ENCODE data around the gene UROD.
A peak's percentile ranks its signal among the peaks of the same experiment; 100 is the strongest.

Gene UROD

DNA sequence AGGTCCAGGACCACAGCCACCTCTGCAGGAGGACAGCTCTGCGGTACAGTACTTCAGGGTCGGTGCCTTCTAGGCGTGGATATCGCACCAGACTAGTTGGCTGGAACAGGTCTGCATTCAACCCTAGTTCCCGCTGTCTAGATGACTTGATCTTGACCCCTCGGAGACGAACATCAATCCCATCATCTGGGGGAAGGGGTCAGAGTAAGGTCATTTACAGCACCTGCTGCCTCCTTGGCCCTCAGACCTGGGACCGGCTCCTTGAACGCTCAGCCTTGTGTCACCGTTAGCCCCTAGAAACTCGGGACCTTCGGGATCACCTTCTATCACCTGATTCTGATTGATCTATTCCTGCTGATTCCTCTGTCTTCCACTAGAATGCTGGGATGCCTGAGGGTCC lies 3.5 kb upstream of the UROD start:
- DNase-seq (ENCODE audit: low spot score): no peak
- Histone ChIP-seq H3K27ac (no peak overlapping the region), H3K4me3 (no peak overlapping the region)
- TF ChIP-seq, protein P1, sequence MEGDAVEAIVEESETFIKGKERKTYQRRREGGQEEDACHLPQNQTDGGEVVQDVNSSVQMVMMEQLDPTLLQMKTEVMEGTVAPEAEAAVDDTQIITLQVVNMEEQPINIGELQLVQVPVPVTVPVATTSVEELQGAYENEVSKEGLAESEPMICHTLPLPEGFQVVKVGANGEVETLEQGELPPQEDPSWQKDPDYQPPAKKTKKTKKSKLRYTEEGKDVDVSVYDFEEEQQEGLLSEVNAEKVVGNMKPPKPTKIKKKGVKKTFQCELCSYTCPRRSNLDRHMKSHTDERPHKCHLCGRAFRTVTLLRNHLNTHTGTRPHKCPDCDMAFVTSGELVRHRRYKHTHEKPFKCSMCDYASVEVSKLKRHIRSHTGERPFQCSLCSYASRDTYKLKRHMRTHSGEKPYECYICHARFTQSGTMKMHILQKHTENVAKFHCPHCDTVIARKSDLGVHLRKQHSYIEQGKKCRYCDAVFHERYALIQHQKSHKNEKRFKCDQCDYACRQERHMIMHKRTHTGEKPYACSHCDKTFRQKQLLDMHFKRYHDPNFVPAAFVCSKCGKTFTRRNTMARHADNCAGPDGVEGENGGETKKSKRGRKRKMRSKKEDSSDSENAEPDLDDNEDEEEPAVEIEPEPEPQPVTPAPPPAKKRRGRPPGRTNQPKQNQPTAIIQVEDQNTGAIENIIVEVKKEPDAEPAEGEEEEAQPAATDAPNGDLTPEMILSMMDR (IDR thresholded peaks at IDR 0.05): no peak

GRCh38 chr1:45009296-45009865 lies 2.7 kb upstream of the UROD start:
- TF ChIP-seq, protein P1 (IDR thresholded peaks at IDR 0.05): no peak
- Histone ChIP-seq H3K4me3 (peak overlapping the region; percentile 99), H3K27ac (no peak overlapping the region)
- DNase-seq (ENCODE audit: low spot score): no peak

GRCh38 chr1:45009956-45010854 lies 1.8 kb upstream of the UROD start:
- DNase-seq (ENCODE audit: low spot score): no peak
- H3K27ac ChIP-seq: peak overlapping the region; percentile 25 to 90
- TF ChIP-seq, protein P1 (IDR thresholded peaks at IDR 0.05): no peak
- peak overlapping the region; percentile 99 for H3K4me3 ChIP-seq

- Histone ChIP-seq H3K27ac (peak within 1 kb of the TSS; percentile 63 to 90), H3K4me3 (peak within 1 kb of the TSS; percentile 99)
- DNase-seq (ENCODE audit: low spot score): no peak
- TF ChIP-seq, protein P1 (IDR thresholded peaks at IDR 0.05): no peak
Observed at GRCh38 chr1:45010855-45011811, 921 bp upstream of the UROD start, which contains the start of gene HECTD3. Gene HECTD3 (minus strand): TSS chr1:45011324. CDS start chr1:45011257, 67 bp downstream.

DNA sequence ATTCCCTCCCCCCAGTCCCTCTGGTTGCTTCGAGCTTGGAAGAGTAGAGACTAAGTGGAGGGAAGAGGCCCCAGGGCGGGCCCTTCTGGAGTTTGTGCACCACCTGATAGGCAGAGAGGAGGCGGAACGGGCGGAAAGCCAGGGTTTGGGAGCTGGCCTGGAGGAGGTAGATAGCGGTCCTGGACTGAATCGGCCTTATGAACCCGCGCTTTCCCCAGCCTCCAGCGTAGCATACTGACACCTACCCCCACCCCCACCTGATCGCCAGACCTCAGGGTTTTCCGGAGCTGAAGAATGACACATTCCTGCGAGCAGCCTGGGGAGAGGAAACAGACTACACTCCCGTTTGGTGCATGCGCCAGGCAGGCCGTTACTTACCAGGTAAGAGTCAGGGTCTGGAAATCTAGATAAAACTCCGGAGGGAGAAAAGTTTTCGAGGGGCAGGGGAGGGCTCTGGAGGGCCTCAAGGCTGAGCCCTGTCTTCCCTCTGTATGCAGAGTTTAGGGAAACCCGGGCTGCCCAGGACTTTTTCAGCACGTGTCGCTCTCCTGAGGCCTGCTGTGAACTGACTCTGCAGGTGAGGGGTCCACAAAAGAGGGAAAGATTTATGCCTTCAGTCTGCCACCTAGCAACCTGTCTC lies 705 bp downstream of the UROD start:
- H3K4me3 ChIP-seq: peak overlapping the region; percentile 99
- DNase-seq (ENCODE audit: low spot score): no peak
- TF ChIP-seq, protein P1 (IDR thresholded peaks at IDR 0.05): no peak
- H3K27ac ChIP-seq: peak overlapping the region; percentile 63 to 90

DNA sequence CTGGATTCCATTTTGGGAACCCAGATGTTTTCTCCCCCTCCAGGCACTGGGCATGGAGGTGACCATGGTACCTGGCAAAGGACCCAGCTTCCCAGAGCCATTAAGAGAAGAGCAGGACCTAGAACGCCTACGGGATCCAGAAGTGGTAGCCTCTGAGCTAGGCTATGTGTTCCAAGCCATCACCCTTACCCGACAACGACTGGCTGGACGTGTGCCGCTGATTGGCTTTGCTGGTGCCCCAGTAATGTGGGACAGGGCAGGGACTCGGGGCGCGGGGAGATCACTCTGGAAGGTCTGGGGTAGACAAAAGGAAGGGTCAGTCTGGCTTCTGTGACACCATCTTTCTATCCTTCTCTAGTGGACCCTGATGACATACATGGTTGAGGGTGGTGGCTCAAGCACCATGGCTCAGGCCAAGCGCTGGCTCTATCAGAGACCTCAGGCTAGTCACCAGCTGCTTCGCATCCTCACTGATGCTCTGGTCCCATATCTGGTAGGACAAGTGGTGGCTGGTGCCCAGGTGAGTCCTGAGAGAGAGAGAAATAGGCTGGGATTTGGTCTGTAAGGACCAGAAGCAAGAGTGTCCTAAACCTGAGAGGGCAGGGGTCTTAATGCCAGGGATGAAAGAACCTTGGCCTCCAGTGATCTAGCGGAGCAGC lies 1.6 kb downstream of the UROD start:
- no peak overlapping the region for H3K4me3 ChIP-seq
- no peak overlapping the region for H3K27ac ChIP-seq
- no peak for DNase-seq (ENCODE audit: low spot score)
- TF ChIP-seq, protein P1 (IDR thresholded peaks at IDR 0.05): no peak

Data from coronary artery (tissue), 2 donors.